DND-41 (cell line): Measurements from ENCODE around the gene CTSE.

ENCODE experiments used
- CTCF ChIP-seq: IDR thresholded peaks from 2 replicates; pipeline ENCODE4 v1.5.1; 2012; ENCODE audit warnings: borderline replicate concordance, low read length, moderate library complexity, mild to moderate bottlenecking; ENCODE audit not compliant: poor library complexity, severe bottlenecking; ENCODE audit errors: extremely low read depth
- EZH2 ChIP-seq: IDR thresholded peaks from 3 replicates; pipeline ENCODE4 v1.6.1; 2012; ENCODE audit warnings: borderline replicate concordance, low read depth, mild to moderate bottlenecking, moderate library complexity, low read length, inconsistent platforms; ENCODE audit not compliant: severe bottlenecking

- TF ChIP-seq CTCF (no peak), EZH2 (no peak)
Observed at GRCh38 chr1:205965036-205965884, 58.4 kb downstream of the CTSE start.
